Left lung (tissue), 10 donors: ENCODE data around the gene ENO4. TPM values are rescaled to one million over a fixed set of nuclear protein-coding genes. Genes with fewer than 3 reads are reported as not detected.

Experiments used
- ATAC-seq: fragments of 200-7000 bp; cut with Tn5 transposase; one replicate; pipeline ENCODE4 v1.9.1; 2020; ENCODE audit warnings: moderate library complexity
- DNase-seq, 4 donors: peaks; one replicate each; pipeline ENCODE4 v3.0.0-alpha.2; 2013 to 2020
- H3K27ac ChIP-seq, 2 donors: fragments of 200-600 bp; sonication (generic) in 1 of 2; one replicate each; pipeline versions ENCODE4 v1.5.0 to v1.8.0; 2020 to 2021
- H3K27me3 ChIP-seq, 2 donors: fragments of 200-600 bp; sonication (generic) in 1 of 2; one replicate each; pipeline versions ENCODE4 v1.5.0 to v1.8.0; 2020 to 2021
- H3K36me3 ChIP-seq, 2 donors: fragments of 200-600 bp; sonication (generic) in 1 of 2; one replicate each; pipeline versions ENCODE4 v1.5.0 to v1.8.0; 2020 to 2021
- H3K4me1 ChIP-seq, 2 donors: fragments of 200-600 bp; one replicate each; pipeline ENCODE4 v1.8.0; 2021
- H3K4me3 ChIP-seq, 2 donors: fragments of 200-600 bp; sonication (generic) in 1 of 2; one replicate each; pipeline versions ENCODE4 v1.5.0 to v1.8.0; 2020 to 2021; ENCODE audit warnings: mild to moderate bottlenecking in 1 of 2
- H3K9me3 ChIP-seq, 2 donors: fragments of 200-600 bp; sonication (generic) in 1 of 2; one replicate each; pipeline versions ENCODE4 v1.5.0 to v1.8.0; 2020 to 2021
- CTCF ChIP-seq, 2 donors: fragments of 200-600 bp; sonication (generic) in 1 of 2; IDR thresholded peaks; one replicate each; pipeline versions ENCODE4 v1.5.0 to v1.8.0; 2021; ENCODE audit warnings: antibody characterized with exemption in 2 of 2
- intact Hi-C, 2 donors: fragments of 100-400 bp; cut with DNase I; formaldehyde crosslinking; loops; one replicate each; pipeline versions ENCODE4 v1.11.2 to v1.14.2; 2022
- polyA plus RNA-seq, 6 donors: library from polyadenylated mRNA; unstranded; fragments of 120-200 nt; gene quantifications; one replicate each; pipeline ENCODE4 v1.2.1, GENCODE V29; 2013; ENCODE audit not compliant: insufficient read length in 6 of 6
- total RNA-seq, 2 donors: library from RNA; stranded (reverse); fragmentation: NEBNext Ultra II Directional; extraction: Animal tissue kit (Norgen Biotek cat#: 25700); gene quantifications; one replicate each; pipeline ENCODE4 v1.2.1, GENCODE V29; 2021
- donor health status: DM: no; HTN: yes; CAD: no.
- donor health status: DM: no; HTN: no; CAD: no.

Gene ENO4
- total and polyA plus RNA-seq, 8 donors, result 0.50 to 4.4 (median 3.0) TPM

- no peak for TF ChIP-seq CTCF (IDR thresholded peaks at IDR 0.05)
- peak overlapping the region; percentile 49 to 54 for H3K4me3 ChIP-seq
- no peak overlapping the region for H3K27ac ChIP-seq
- intact Hi-C loops, result no loop called here
- no peaks in the 10 kb centered on the region for H3K9me3 ChIP-seq
- no peaks in the 10 kb centered on the region for H3K36me3 ChIP-seq
- DNase-seq (no peak), ATAC-seq (no peak)
- H3K27me3 ChIP-seq, result peaks cover 0 to 53% of the 10 kb centered on the region in 2 donors
- H3K4me1 ChIP-seq, result peaks cover 0 to 5% of the 10 kb centered on the region in 2 donors
These were observed 1.0 kb upstream of the ENO4 start for GRCh38 chr10:116848032-116848943.

GRCh38 chr10:116848944-116849247, 403 bp upstream of the ENO4 start:
- TF ChIP-seq CTCF (IDR thresholded peaks at IDR 0.05), result no peak
- Histone ChIP-seq H3K4me3 (peak overlapping the region; percentile 49 to 54), H3K9me3 (no peaks in the 10 kb centered on the region), H3K4me1 (peaks cover 0 to 5% of the 10 kb centered on the region in 2 donors), H3K27ac (peak overlapping the region in 1 of 2 donors; percentile 45), H3K27me3 (peaks cover 0 to 53% of the 10 kb centered on the region in 2 donors), H3K36me3 (no peaks in the 10 kb centered on the region)
- DNase-seq (no peak), ATAC-seq (peak; percentile 21)
- intact Hi-C loops, result no loop called here

- peak overlapping the region; percentile 49 to 54 for H3K4me3 ChIP-seq
- DNase-seq, result no peak
- intact Hi-C loops, result no loop called here
- H3K27me3 ChIP-seq, result peaks cover 0 to 53% of the 10 kb centered on the region in 2 donors
- TF ChIP-seq CTCF (IDR thresholded peaks at IDR 0.05), result no peak
- no peaks in the 10 kb centered on the region for H3K9me3 ChIP-seq
- no peak for ATAC-seq
- H3K27ac ChIP-seq, result peak overlapping the region in 1 of 2 donors; percentile 45
- H3K36me3 ChIP-seq, result no peaks in the 10 kb centered on the region
- peaks cover 0 to 5% of the 10 kb centered on the region in 2 donors for H3K4me1 ChIP-seq
These were observed 836 bp downstream of the ENO4 start for GRCh38 chr10:116850058-116850611.

- DNase-seq, result no peak
- Histone ChIP-seq H3K27me3 (peaks cover 0 to 48% of the 10 kb centered on the region in 2 donors), H3K9me3 (no peaks in the 10 kb centered on the region), H3K27ac (no peak overlapping the region), H3K4me3 (no peak overlapping the region), H3K36me3 (no peaks in the 10 kb centered on the region), H3K4me1 (peaks cover 0 to 5% of the 10 kb centered on the region in 2 donors)
- intact Hi-C loops, result no loop called here
- TF ChIP-seq CTCF (IDR thresholded peaks at IDR 0.05), result no peak
- ATAC-seq, result no peak
These were observed 2.9 kb downstream of the ENO4 start for GRCh38 chr10:116852246-116852645.

- H3K36me3 ChIP-seq, result no peaks in the 10 kb centered on the region
- peaks cover 0 to 5% of the 10 kb centered on the region in 2 donors for H3K4me1 ChIP-seq
- peaks cover 0 to 4% of the 10 kb centered on the region in 2 donors for H3K9me3 ChIP-seq
- H3K4me3 ChIP-seq, result no peak overlapping the region
- H3K27me3 ChIP-seq, result peaks cover 0 to 38% of the 10 kb centered on the region in 2 donors
- no peak for DNase-seq
- intact Hi-C loops, result no loop called here
- no peak overlapping the region for H3K27ac ChIP-seq
- TF ChIP-seq CTCF (IDR thresholded peaks at IDR 0.05), result no peak
- ATAC-seq, result no peak
These were observed 4.0 kb downstream of the ENO4 start for GRCh38 chr10:116853287-116853686.
